RWPE1 (cell line): ENCODE results near the gene COL20A1.

ENCODE experiments used
- CTCF ChIA-PET: fragments of 350-600 bp; sonication (Branson Sonifier 250); formaldehyde crosslinking; extraction: SDS; loops from one replicate; lab custom pipeline; 2021; lab: Yijun Ruan, JAX
- POLR2A ChIA-PET: fragments of 400-600 bp; formaldehyde crosslinking; extraction: SDS; loops from one replicate; lab custom pipeline; 2020; ENCODE audit warnings: antibody characterized with exemption; ENCODE audit not compliant: low non-redundant PET; lab: Yijun Ruan, JAX
- DNase-seq: peaks from one replicate; pipeline ENCODE4 v3.0.0; 2012; ENCODE audit warnings: low spot score
- H3K27ac ChIP-seq: fragments of 450-650 bp; 2 replicates; pipeline ENCODE4 v1.5.1; 2017
- CTCF ChIP-seq: fragments of 450-650 bp; conservative IDR thresholded peaks from 2 replicates; pipeline ENCODE4 v1.5.1; 2017; ENCODE audit warnings: low read depth, mild to moderate bottlenecking

COL20A1 gene

GRCh38 chr20:63293871-63294535, 1.0 kb downstream of the COL20A1 start:
- DNase-seq: no peak
- ChIA-PET CTCF (interaction anchor here (0.6 to 4.0 kb wide), 6 partner anchors 12 to 70 kb away, joined by 3 to 37 read pairs (median 4); no protein-coding TSS in a partner anchor), POLR2A (no interaction called here)
- H3K27ac ChIP-seq: no peak overlapping the region
- TF ChIP-seq CTCF: no peak

- no peak overlapping the region for H3K27ac ChIP-seq
- DNase-seq: no peak
- ChIA-PET POLR2A (no interaction called here), CTCF (interaction anchor here (0.8 to 4.0 kb wide), 7 partner anchors 8 to 74 kb away, joined by 3 to 37 read pairs (median 5); no protein-coding TSS in a partner anchor)
- no peak for TF ChIP-seq CTCF
These were observed 1.5 kb downstream of the COL20A1 start for GRCh38 chr20:63294536-63294900.

GRCh38 chr20:63295018-63295417, 2.0 kb downstream of the COL20A1 start:
- TF ChIP-seq CTCF: no peak
- no peak for DNase-seq
- no peak overlapping the region for H3K27ac ChIP-seq
- ChIA-PET POLR2A (no interaction called here), CTCF (interaction anchor here (1.1 to 4.0 kb wide), 5 partner anchors 9 to 74 kb away, joined by 3 to 37 read pairs (median 6); no protein-coding TSS in a partner anchor)

- no peak overlapping the region for H3K27ac ChIP-seq
- ChIA-PET POLR2A (no interaction called here), CTCF (interaction anchor here (1.1 to 4.0 kb wide), 6 partner anchors 9 to 86 kb away, joined by 3 to 37 read pairs (median 6); no protein-coding TSS in a partner anchor)
- 0 out of 2 replicates have a peak, but pooled peaks have one; percentile 13 for TF ChIP-seq CTCF
- DNase-seq: no peak
These were observed 2.4 kb downstream of the COL20A1 start for GRCh38 chr20:63295422-63295821.

GRCh38 chr20:63295846-63296245, 2.9 kb downstream of the COL20A1 start:
- no peak for TF ChIP-seq CTCF
- CTCF ChIA-PET: interaction anchor here (1.1 to 4.0 kb wide), 5 partner anchors 9 to 86 kb away, joined by 3 to 37 read pairs (median 7); no protein-coding TSS in a partner anchor
- POLR2A ChIA-PET: no interaction called here
- H3K27ac ChIP-seq: no peak overlapping the region
- no peak for DNase-seq

GRCh38 chr20:63296531-63297299, 3.7 kb downstream of the COL20A1 start:
- DNase-seq: no peak
- ChIA-PET CTCF (interaction anchor here (0.6 to 4.0 kb wide), 6 partner anchors 10 to 285 kb away, joined by 3 to 37 read pairs (median 6); no protein-coding TSS in a partner anchor), POLR2A (no interaction called here)
- no peak for TF ChIP-seq CTCF
- H3K27ac ChIP-seq: no peak overlapping the region
